Uterus (tissue), 4 donors: ENCODE data around the gene PRKG2. TPM values are rescaled to one million over a fixed set of nuclear protein-coding genes. Genes with fewer than 3 reads are reported as not detected.
"Not testable (repeated sequence)": the region's sequence is repeated elsewhere in the genome, so short reads cannot be mapped to it uniquely, and the experiment has no call there.

Source experiments
- DNase-seq, 2 donors: peaks; one replicate each; pipeline ENCODE4 v3.0.0-alpha.2; 2019 to 2020
- H3K27ac ChIP-seq, 2 donors: fragments of 200-600 bp; sonication (generic); 1 replicate in 1 of 2; 2 replicates in 1 of 2; pipeline ENCODE4 v1.5.1; 2016 to 2018
- H3K27me3 ChIP-seq, 2 donors: fragments of 200-600 bp; sonication (generic); one replicate each; pipeline ENCODE4 v1.5.1; 2018 to 2019; ENCODE audit warnings: control low read depth in 1 of 2
- H3K36me3 ChIP-seq, 2 donors: fragments of 200-600 bp; sonication (generic); one replicate each; pipeline ENCODE4 v1.5.1; 2019; ENCODE audit warnings: control low read depth in 1 of 2
- H3K4me1 ChIP-seq, 2 donors: fragments of 200-600 bp; sonication (generic); one replicate each; pipeline ENCODE4 v1.5.1; 2018 to 2019; ENCODE audit warnings: control low read depth in 1 of 2
- H3K4me3 ChIP-seq, 2 donors: fragments of 200-600 bp; sonication (generic); 1 replicate in 1 of 2; 2 replicates in 1 of 2; pipeline ENCODE4 v1.5.1; 2018 to 2019; ENCODE audit warnings: mild to moderate bottlenecking in 1 of 2
- H3K9me3 ChIP-seq, 2 donors: fragments of 200-600 bp; sonication (generic); one replicate each; pipeline ENCODE4 v1.5.1; 2019; ENCODE audit warnings: control low read depth in 1 of 2
- CTCF ChIP-seq, 4 experiments: fragments of 200-600 bp in 2 of 4; fragments of 450-650 bp in 2 of 4; sonication (generic) in 2 of 4; IDR thresholded peaks; one replicate each; pipeline ENCODE4 v1.5.1; 2016 to 2019; ENCODE audit warnings: antibody characterized with exemption in 4 of 4, mild to moderate bottlenecking in 2 of 4, moderate library complexity in 1 of 4
- POLR2A ChIP-seq, 2 donors: fragments of 450-650 bp; IDR thresholded peaks; one replicate each; pipeline ENCODE4 v1.6.1; 2016; ENCODE audit warnings: antibody characterized with exemption in 2 of 2, mild to moderate bottlenecking in 1 of 2, moderate library complexity in 1 of 2
- intact Hi-C: fragments of 100-400 bp; cut with DNase I; formaldehyde crosslinking; loops from one replicate; pipeline ENCODE4 v1.15.1; 2023; ENCODE audit warnings: low total_unique reads
- total RNA-seq, 4 donors: library from RNA; depleted of rRNA in 3 of 4; stranded (reverse); fragments of >200 nt in 3 of 4; gene quantifications; one replicate each; pipeline versions ENCODE4 v1.1.0 to v1.2.4, GENCODE V29; 2014 to 2023
- donor health status: DM: yes; HTN: yes; CAD: no.

Gene PRKG2
- total RNA-seq, 4 donors from 2014 or later = 0.18 to 4.4 TPM; not detected in 2

DNA sequence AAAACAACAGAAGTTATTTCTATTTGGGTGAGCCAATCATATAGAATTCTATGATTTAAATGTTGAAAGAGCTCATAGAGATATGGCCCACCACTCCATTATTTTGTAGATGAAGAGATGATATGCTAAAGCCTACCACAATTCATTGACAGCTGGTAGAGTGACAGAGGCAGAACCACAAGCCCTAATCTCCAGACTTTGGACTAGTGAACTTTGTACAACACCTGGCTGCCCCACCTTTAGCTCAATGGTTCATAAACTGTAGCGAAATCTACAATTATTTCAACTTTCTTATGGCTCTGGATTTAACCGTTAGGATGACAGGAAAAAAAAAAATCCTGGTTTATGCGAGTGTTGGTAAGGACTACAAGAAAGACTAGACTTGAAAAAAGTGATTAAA lies 50.9 kb downstream of the PRKG2 start:
- Histone ChIP-seq H3K4me3 (no peak overlapping the region), H3K36me3 (no peaks in the 10 kb centered on the region), H3K4me1 (no peaks in the 10 kb centered on the region), H3K27ac (no peak overlapping the region), H3K27me3 (no peaks in the 10 kb centered on the region), H3K9me3 (no peaks in the 10 kb centered on the region)
- intact Hi-C loops = no loop called here
- TF ChIP-seq CTCF (IDR thresholded peaks at IDR 0.05) = no peak
- no peak for TF ChIP-seq POLR2A (IDR thresholded peaks at IDR 0.05)
- DNase-seq = no peak

GRCh38 chr4:81162752-81163458 lies 52.1 kb downstream of the PRKG2 start:
- TF ChIP-seq CTCF (IDR thresholded peaks at IDR 0.05) (no peak), POLR2A (IDR thresholded peaks at IDR 0.05) (no peak)
- Histone ChIP-seq H3K9me3 (no peaks in the 10 kb centered on the region), H3K4me3 (no peak overlapping the region), H3K27me3 (no peaks in the 10 kb centered on the region), H3K27ac (no peak overlapping the region), H3K36me3 (no peaks in the 10 kb centered on the region), H3K4me1 (no peaks in the 10 kb centered on the region)
- intact Hi-C loops = no loop called here
- DNase-seq = no peak

DNA sequence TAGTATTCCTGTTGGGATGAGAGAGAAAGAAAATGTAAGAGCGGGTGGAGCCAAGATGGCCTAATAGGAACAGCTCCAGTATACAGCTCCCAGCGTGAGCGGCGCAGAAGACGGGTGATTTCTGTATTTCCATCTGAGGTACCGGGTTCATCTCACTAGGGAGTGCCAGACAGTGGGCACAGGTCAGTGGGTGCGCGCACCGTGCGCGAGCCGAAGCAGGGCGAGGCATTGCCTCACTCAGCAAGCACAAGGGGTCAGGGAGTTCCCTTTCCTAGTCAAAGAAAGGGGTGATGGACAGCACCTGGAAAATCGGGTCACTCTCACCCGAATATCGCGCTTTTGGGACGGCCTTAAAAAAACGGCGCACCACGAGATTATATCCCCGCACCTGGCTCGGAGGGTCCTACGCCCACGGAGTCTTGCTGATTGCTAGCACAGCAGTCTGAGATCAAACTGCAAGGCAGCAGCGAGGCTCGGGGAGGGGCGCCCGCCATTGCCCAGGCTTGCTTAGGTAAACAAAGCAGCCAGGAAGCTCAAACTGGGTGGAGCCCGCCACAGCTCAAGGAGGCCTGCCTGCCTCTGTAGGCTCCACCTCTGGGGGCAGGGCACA lies 61.2 kb downstream of the PRKG2 start:
- H3K36me3 ChIP-seq, DNase-seq, H3K9me3 ChIP-seq, intact Hi-C loops, H3K4me1 ChIP-seq, H3K27me3 ChIP-seq: not testable (repeated sequence)
- Histone ChIP-seq H3K27ac (peak overlapping the region in 1 of 2 donors; percentile 39), H3K4me3 (peak overlapping the region; percentile 17 to 26)

GRCh38 chr4:81152839-81153713 lies 61.9 kb downstream of the PRKG2 start:
- intact Hi-C loops = no loop called here
- H3K4me3 ChIP-seq = peak overlapping the region in 1 of 2 donors; percentile 26
- no peaks in the 10 kb centered on the region for H3K4me1 ChIP-seq
- no peaks in the 10 kb centered on the region for H3K9me3 ChIP-seq
- H3K36me3 ChIP-seq = no peaks in the 10 kb centered on the region
- H3K27ac ChIP-seq = peak overlapping the region in 1 of 2 donors; percentile 39
- TF ChIP-seq CTCF (IDR thresholded peaks at IDR 0.05) (no peak), POLR2A (IDR thresholded peaks at IDR 0.05) (no peak)
- no peak for DNase-seq
- H3K27me3 ChIP-seq = no peaks in the 10 kb centered on the region

DNA sequence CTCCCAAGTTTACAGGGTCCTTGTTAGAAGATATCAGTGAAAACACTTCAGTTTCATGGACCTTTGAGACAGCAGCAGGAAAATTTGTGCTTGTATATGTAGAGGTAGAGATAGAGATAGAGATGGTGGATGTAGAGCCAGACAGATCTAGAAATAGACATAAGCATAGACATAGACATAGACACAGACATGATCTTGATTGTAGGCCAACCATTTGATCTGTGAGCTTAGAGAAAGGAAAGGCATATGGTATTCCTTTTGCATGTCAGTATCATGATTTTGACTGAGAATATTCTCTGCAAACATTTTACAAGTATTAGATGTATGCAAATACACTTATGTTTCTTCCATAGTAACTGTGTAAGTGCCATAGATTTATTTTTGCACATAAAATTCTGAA lies 65.0 kb downstream of the PRKG2 start:
- Histone ChIP-seq H3K4me3 (no peak overlapping the region), H3K36me3 (no peaks in the 10 kb centered on the region), H3K9me3 (no peaks in the 10 kb centered on the region), H3K4me1 (no peaks in the 10 kb centered on the region), H3K27me3 (no peaks in the 10 kb centered on the region), H3K27ac (no peak overlapping the region)
- TF ChIP-seq CTCF (IDR thresholded peaks at IDR 0.05) = no peak
- TF ChIP-seq POLR2A (IDR thresholded peaks at IDR 0.05) = no peak
- intact Hi-C loops = no loop called here
- DNase-seq = no peak
